Amygdala (tissue), 56 donors: ENCODE results near the gene RAB40C.
A peak's percentile ranks its signal among the peaks of the same experiment; 100 is the strongest.

ENCODE experiments used
- DNase-seq, 56 donors: peaks; one replicate each; lab custom pipeline; 2025; lab: John Stamatoyannopoulos, UW

The RAB40C gene

GRCh38 chr16:674968-675883 is 85.4 kb downstream of the RAB40C start, which contains the start of gene RHBDL1:
TSS of gene RHBDL1 (plus strand) at chr16:675671. CDS start at chr16:675791, 120 bp downstream.
- peak in 32 of 56 donors; percentile 17 to 78 (median 40) for DNase-seq

GRCh38 chr16:675884-676564 is 86.2 kb downstream of the RAB40C start:
- peak in 1 of 56 donors; percentile 21 for DNase-seq

GRCh38 chr16:676565-676902 is 86.7 kb downstream of the RAB40C start:
- no peak for DNase-seq

- DNase-seq = no peak
Observed at GRCh38 chr16:676913-677312, 87.0 kb downstream of the RAB40C start.

GRCh38 chr16:677316-678190 is 87.7 kb downstream of the RAB40C start:
- DNase-seq = no peak

- no peak for DNase-seq
Observed at GRCh38 chr16:678209-678857, 88.5 kb downstream of the RAB40C start.
